HepG2 (cell line): ENCODE data around the gene ZDHHC6.

Experiments used
- ARID4A ChIP-seq: sonication (generic); formaldehyde crosslinking; IDR thresholded peaks from 2 replicates; pipeline ENCODE4 v1.5.0; 2020; ENCODE audit warnings: mild to moderate bottlenecking, missing genetic modification reagents, borderline replicate concordance
- CHD2 ChIP-seq: IDR thresholded peaks from 2 replicates; pipeline ENCODE4 v1.6.1; 2011; ENCODE audit warnings: low read depth, low read length, improper control_type of control experiment
- CTCF ChIP-seq: sonication (generic); formaldehyde crosslinking; IDR thresholded peaks from 2 replicates; pipeline ENCODE4 v1.5.0; 2020; ENCODE audit warnings: mild to moderate bottlenecking, missing genetic modification reagents, moderate library complexity
- DNMT3B ChIP-seq: conservative IDR thresholded peaks from 2 replicates; pipeline ENCODE4 v1.6.1; 2016; ENCODE audit warnings: missing biosample characterization, control low read depth
- DPF2 ChIP-seq: sonication (generic); formaldehyde crosslinking; IDR thresholded peaks from 2 replicates; pipeline ENCODE4 v1.4.0; 2020; ENCODE audit warnings: mild to moderate bottlenecking, low read depth, missing genetic modification reagents, borderline replicate concordance
- ERF ChIP-seq: IDR thresholded peaks from 2 replicates; pipeline ENCODE4 v1.6.1; 2018; ENCODE audit warnings: missing biosample characterization, missing genetic modification reagents
- KAT8 ChIP-seq: IDR thresholded peaks from 2 replicates; pipeline ENCODE4 v1.6.1; 2016; ENCODE audit warnings: missing genetic modification reagents, missing compliant biosample characterization
- MAFF ChIP-seq: IDR thresholded peaks from 2 replicates; pipeline ENCODE4 v1.6.1; 2011; ENCODE audit warnings: low read depth, low read length, improper control_type of control experiment
- POLR2AphosphoS5 ChIP-seq: IDR thresholded peaks from 2 replicates; pipeline ENCODE4 v1.6.1; 2012; ENCODE audit warnings: low read depth, low read length
- TIGD3 ChIP-seq: sonication (generic); formaldehyde crosslinking; IDR thresholded peaks from 2 replicates; pipeline ENCODE4 v1.5.1; 2020; ENCODE audit warnings: mild to moderate bottlenecking, missing genetic modification reagents, borderline replicate concordance
- YY1 ChIP-seq: IDR thresholded peaks from 2 replicates; pipeline ENCODE4 v1.6.1; 2011; ENCODE audit warnings: low read length, low read depth, moderate library complexity, mild to moderate bottlenecking; ENCODE audit not compliant: insufficient read depth, insufficient replicate concordance
- ZNF891 ChIP-seq: sonication (generic); formaldehyde crosslinking; IDR thresholded peaks from 2 replicates; pipeline ENCODE4 v1.5.0; 2020; ENCODE audit warnings: mild to moderate bottlenecking, missing genetic modification reagents

DNA sequence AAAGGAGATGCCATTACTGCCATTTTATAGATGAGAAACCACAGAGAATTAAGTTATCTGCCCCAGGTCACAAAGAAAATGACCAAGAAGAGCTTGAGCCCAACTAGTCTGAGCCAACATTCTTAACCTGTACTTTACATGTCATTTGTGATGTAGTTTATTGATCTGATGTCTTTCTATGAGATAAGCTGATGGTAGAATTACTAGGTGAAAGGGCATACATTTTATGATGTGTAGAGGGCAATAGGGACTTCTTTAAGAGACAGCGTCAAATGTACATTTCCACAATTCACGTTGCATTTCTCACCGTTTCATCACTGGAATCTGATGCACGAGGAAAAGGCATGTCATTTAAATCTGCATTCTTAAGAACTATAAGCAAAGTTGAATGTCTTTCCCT is 61.5 kb downstream of the ZDHHC6 start:
- no peak for TF ChIP-seq ZNF891
- TF ChIP-seq KAT8 (CRISPR knock-in tag): no peak
- TF ChIP-seq CHD2: no peak
- no peak for TF ChIP-seq DPF2 (CRISPR knock-in tag)
- TF ChIP-seq TIGD3 (CRISPR knock-in tag): no peak
- TF ChIP-seq POLR2AphosphoS5: no peak
- no peak for TF ChIP-seq ERF (CRISPR knock-in tag)
- TF ChIP-seq MAFF: no peak
- TF ChIP-seq CTCF (CRISPR knock-in tag): no peak
- TF ChIP-seq DNMT3B (CRISPR knock-in tag): no peak
- TF ChIP-seq YY1: no peak
- no peak for TF ChIP-seq ARID4A
